ENCODE measurements around the gene MIOX.
"Not testable (repeated sequence)": the region's sequence is repeated elsewhere in the genome, so short reads cannot be mapped to it uniquely, and the experiment has no call there.

MIOX gene

DNA sequence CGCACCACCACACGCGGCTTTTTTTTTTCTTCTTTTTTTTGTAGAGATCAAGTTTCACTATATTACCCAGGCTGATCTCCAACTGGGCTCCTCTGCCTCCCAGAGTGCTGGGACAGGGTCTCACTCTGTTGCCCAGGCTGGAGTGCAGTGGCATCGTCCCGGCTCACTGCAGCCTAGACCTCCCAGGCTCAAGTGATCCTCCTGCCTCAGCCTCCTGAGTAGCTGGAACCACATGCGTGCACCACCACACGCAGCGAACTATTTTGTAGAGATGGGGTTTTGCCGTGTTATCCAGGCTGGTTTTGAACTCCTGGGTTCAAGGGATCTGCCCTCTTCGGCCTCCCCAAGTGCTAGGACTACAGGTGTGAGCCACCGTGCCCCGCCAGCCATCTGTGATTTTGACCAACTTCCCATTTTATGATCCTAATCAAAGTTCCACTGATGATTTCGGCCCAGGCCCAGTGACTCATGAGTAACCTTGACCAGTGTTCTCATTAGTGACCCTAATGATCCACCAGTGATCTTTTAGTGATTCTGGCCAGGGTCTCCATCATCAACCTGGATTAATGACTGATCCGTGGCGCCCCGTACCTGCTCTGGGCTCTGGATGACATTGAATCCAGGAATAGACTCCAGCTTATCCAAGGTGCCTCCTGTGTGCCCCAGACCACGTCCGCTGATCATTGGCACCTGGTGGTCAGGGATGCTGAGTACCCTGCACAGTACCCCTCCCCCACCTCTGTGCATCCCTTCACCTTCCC is 41.4 kb downstream of the MIOX start:
- in situ Hi-C loops (cut with HindIII; ENCODE audit: low sequenced_read_pairs), result no loop called here

DNA sequence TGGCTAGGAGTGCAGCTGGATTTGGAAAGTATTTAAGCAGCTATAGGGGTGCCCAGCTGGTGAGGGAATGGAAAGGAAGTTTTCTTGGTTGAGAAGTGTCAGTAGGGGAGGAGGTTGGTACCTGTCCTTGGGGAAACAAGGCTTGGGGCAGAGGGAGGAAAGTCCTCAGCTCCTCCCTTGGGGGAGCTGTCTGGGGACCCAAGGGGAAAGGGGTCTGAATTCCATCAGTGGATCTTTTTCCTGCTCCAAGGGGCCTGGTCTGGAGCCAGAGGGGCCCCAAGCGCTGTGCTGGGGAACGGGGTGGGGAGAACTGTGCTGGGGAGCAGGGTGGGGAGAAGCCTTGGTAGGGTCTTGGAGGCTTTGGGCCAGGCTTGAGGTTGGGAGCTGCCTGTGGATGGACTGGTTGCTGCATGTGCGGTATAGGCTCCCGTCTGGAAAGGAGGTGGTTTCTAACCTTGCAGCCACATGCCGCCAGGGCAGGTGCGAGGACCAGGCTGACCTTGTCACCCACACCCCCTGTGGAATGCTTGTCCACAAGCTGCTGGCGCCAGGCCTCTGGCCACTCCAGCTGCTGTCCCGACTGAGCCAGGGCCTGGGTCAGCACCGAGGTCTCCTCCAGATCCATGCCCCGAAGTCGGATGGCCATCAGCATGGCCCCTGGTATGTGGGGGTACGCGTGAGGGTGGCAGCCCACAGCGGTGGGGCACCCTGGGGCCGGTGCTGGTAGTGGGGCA is 42.2 kb downstream of the MIOX start:
- in situ Hi-C loops (cut with HindIII; ENCODE audit: low sequenced_read_pairs), result no loop called here

DNA sequence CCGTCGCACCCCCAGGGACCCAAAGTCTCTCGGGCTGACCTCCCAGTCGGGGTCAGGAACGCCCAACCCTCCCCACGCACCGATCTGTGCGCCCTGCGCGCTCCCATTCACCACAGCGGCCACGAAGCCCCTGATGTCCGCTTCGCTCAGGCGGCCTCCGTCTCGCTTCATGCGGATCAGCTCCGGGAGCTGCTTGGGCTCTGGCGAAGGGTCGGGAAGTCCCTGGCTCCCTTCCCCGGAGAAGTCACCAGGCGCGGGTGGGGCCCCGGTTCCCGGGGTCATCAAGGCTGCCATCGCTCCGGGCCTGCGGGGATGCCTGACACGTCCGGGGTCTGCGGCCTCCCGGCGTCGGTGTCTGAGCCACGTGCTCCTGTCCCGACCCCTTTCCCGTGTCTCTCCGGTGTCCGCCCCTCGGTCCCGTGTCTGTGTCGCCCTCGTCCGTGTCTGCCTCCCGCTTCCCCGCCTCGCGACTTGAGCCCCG is 42.8 kb downstream of the MIOX start:
- in situ Hi-C loops (cut with HindIII; ENCODE audit: low sequenced_read_pairs), result no loop called here

DNA sequence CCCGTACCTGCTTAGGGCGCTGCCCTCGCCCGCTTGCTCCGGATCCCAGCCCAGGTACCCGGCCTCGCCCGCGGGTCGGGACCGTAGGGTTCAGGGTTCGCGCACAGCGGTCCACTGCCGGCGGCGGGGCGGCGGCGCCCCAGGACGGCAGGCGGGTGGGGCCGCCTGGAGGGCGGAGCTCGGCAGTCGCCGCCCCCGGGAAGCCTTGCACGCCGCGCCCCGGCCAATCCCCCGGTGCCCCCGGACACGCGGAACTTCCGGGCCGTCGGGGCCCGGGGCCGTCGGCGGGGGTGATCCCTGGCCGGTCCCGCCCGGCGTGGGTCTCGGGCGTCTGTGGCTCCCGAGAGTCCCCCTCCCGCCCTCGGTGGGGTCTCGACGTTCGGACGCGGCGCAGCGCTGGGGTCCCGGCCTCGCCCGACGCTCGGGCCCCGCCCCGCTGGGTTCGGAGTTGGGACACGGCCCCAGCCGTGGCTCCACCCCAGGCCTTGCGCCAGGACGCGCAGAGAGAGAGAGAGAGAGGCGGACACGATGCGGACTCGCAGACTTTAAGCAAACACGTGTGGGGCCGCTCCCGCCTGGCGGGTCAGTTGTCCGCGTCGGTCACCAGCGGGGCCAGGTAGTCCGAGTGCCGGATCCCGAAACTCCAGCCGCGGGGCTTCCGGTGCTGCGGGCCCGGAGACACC is 43.4 kb downstream of the MIOX start, which contains the start of gene TYMP:
Gene TYMP (minus strand): TSS at position 116 of the 683 bp plus-strand sequence. CDS start 303 bp downstream, outside the sequence.
- in situ Hi-C loops (cut with HindIII; ENCODE audit: low sequenced_read_pairs), result no loop called here

DNA sequence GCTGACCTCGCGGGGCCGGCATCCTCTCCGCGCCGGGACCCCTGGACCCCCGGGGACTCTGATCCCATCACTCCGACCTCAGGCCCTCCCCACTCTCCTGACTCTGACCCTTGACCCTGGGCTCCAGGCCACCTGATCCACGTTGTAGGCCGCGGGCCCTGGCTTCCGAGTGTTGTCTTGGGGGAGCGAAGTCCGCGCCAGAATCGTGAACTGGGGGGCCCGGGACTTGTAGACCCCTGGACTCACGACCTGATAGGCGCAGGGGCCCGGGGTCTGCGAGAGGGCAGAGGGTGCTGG is 43.9 kb downstream of the MIOX start:
- in situ Hi-C loops (cut with HindIII; ENCODE audit: low sequenced_read_pairs), result no loop called here

DNA sequence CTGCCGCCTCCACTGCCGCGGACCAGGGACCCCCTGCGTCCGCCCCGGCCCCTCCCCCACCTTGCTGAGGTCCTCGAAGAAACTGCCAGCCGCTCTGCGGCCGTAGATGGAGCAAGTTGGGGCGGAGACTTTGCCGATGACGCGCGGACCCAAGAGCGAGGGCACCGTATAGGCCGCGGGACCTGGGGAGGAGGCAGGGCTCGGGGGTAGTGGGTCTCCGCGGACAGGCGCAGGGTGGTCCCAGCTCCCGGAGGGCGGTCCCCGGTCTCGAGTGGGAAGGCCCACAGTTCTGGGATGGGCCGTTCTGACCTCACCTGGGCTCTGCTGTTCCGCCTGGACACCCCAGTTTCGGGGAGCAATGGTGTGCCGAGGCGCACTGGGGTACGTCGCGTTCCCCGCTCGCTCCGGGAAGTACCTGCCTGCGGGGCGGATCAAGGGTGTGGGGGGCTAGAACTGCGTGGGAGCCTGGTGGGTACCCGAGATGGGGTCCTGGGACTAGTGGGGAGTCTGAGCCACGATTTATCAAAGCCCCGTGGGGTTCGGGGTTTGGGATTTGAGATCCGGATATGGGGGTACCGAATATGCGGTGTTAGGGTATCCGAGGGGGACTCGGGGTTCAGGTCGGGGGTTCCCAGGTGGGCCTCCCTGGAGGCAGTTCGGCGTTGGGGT is 44.4 kb downstream of the MIOX start:
- in situ Hi-C loops (cut with HindIII; ENCODE audit: low sequenced_read_pairs), result no loop called here

DNA sequence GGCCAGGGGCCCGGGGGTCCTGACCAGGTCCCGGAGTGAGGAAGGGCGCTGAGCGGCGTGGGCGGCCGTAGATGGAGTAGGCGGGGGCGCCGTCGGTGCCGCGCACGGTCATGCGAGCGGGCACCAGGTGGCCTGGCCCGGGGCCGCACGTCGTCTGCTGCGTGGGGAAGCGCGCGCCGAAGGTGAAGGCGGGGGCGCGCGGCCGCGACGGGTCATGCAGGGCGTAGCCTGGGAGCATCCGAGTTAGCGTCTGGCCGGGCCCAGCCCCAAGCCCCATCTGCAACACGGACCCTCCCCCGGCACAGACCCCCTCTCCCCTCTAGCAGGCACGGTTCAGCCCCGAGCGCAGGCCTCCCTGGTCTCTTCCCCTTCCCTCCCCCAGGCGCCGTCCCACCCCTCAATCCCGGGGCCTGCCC is 44.9 kb downstream of the MIOX start:
- in situ Hi-C loops (cut with HindIII; ENCODE audit: low sequenced_read_pairs), result no loop called here

DNA sequence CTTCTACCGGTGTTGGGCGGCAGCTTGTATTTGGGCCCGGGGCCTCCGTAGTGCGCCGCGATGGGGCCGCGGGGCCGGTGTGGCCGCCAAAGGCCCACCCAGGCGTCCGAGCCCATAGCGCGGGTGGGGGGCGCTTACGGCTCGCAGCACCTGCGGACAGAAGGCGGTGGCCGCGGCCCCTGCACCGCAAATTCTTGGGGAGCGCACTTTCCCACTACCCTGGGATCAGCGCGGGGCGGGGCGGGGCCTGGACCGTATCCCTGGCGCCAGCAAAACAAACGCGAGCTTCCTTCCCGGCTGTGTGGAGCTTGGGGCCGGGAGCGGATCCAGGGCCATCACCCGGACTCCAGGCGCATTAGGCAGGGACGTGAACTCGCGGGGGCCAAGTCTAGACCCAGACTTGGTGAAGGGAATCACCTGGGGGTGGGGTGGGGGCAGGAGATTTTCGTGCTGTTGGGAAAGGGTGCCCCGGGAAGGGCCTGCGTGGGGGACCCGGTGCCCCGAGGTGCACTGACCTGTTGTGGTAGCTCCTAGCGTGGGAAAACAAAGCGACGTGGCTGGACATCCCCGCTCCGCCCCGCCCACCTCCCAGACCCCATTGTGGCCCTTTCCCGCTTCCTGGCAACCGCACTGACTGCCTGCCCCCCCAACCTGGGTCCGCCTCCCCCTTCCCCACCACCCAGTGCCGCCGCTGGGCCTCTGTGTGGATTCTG is 45.5 kb downstream of the MIOX start:
- in situ Hi-C loops (cut with HindIII; ENCODE audit: low sequenced_read_pairs), result no loop called here

DNA sequence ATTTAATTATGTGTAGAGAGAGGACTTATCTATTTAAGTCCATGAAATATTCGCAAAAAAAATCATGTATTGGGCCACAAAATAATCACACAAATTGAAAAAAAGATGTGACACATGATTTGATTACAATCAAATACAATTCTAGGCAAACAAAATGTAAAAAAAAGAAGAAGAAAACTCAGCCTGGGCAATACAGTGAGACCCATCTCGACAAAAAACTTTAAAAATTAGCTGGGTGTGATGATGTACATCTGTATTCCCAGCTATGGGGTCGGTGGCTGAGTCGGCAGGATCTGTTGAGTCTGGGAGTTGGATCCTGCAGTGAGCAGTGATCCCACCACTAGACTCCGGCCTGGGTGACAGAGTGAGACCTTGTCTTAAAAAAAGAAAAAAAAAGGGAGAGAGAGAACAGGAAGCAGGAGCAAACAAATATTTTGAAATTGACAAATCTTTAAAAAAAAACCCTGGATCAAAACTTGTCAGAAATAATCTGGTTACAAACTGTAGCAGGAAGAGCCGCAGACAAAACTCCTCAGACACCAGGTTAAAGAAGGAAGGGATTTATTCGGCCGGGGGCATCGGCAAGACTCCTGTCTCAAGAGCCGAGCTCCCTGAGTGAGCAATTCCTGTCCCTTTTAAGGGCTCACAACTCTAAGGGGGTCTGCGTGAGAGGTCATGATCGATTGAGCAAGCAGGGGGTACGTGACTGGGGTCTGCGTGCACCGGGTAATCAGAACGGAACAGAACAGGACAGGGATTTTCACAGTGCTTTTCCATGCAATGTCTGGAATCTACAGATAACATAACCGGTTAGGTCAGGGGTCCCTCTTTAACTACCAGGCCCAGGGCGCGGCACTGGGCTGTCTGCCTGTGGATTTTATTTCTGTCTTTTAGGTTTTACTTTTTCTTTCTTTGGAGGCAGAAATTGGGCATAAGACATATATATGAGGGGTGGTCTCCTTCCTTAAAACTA is 46.5 kb downstream of the MIOX start:
- in situ Hi-C loops (cut with HindIII; ENCODE audit: low sequenced_read_pairs), result no loop called here

DNA sequence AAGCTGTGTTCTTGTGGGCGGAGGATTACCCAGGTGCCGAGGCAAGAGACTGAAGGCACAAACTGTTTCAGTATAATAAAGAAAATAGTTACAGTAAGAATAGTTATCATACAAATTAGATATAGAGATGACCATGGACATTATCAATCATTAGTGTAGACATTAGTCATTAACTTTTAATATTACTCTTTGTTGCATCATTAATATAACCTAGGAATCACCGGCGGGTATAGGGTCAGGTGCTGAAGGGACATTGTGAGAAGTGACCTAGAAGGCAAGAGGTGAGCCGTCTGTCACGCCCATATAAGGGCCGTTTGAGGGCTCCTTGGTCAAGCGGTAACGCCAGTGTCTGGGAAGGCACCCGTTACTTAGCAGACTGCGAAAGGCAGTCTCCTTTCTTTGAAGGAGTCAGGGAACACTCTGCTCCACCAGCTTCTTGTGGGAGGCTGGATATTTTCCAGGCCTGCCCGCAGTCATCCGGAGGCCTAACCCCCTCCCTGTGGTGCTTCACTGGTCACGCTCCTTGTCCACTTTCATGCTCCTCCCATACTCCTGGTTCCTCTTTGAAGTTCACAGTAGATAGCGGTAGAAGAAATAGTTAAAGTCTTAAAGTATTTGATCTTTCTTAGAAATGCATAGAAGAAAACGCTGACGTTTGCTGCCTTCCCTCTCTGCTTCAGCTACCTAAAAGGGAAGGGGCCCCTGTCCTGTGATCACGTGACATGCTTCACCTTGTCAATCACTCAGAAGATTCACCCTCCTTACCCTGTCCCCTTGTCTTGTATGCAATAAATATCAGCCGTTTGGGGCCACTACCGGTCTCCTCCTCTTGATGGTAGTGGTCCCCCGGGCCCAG is 47.4 kb downstream of the MIOX start:
- in situ Hi-C loops (cut with HindIII; ENCODE audit: low sequenced_read_pairs), result not testable (repeated sequence)

DNA sequence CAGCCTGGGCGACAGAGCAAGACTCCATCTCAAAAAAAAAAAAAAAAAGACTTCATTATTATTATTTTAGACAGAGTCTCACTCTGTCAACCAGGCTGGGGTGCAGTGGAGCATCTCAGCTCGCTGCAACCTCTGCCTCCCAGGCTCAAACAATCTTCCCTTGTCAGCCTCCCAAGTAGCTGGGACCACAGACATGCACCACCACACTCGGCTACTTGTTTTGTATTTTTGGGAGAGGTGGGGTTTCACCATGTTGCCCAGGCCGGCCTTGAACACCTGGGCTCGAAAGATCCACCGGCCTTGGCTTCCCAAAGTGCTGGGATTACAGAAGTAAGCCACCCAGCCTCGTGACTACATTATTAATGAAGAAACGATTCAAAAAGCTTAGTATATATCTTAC is 48.5 kb downstream of the MIOX start:
- in situ Hi-C loops (cut with HindIII; ENCODE audit: low sequenced_read_pairs), result no loop called here

DNA sequence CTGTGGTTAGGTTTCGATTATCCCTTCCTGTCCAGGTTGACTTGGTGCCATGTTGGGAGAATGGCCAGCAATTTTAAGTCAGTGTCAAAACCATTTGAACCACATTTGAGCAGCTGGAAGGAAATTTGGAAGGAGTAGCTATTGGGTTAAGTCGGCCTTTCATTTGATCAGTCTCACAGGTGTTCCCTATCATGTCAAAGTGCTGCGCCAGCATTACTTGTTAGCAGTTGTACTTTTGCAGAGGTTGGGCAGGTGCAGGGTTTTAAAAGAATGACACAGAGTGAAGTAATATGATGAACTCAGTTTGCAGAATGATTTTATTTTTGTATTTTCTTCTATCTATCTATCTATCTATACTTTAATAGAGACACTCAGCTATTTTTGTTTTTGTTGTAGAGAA is 49.6 kb downstream of the MIOX start:
- in situ Hi-C loops (cut with HindIII; ENCODE audit: low sequenced_read_pairs), result no loop called here

DNA sequence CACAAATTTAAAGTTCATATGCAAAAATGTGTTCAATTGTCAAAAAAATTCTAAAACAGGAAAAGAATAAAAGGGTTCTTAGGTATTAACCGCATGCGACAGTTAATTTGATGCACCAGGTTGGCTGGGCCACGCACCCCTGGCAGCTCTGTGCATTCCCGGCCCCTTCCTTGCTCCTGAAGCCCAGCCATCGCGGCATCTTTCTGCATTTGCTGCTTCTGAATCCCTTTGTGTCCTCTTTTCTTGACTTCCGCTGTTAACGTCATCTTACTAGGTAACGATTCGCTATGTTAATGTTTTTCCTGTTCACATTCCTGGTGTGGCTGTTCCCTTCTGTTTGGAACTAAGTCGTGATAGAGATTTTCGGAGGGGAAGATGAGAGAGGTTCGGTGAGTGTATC is 51.1 kb downstream of the MIOX start:
- in situ Hi-C loops (cut with HindIII; ENCODE audit: low sequenced_read_pairs), result no loop called here

Measured in DLD1 (cell line).